ENCODE results near the gene CISH.

DNA sequence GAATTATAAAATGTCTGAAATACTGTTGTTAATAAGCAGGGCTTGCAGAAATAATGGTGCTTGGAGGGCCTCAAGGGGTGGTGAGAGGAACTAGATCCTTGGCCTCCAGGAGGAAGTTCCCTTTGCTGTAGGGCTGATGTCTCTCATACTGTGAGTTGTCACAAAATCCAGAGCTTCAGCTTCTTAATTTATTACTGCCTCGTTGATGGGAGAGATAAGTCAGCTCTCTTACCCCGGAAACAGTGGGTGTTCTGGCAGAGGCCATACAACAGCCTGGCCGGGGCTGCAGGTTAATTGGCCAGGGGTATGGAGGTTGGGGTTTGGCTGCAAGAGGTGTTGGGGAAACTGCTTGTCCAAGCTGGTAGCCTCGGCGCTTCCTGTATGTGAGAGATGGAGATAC lies 20.9 kb upstream of the CISH start:
- TF ChIP-seq EP300 (IDR thresholded peaks at IDR 0.05; ENCODE audit: borderline replicate concordance in 1 of 2, control insufficient read depth in 1 of 2, low read depth in 2 of 2, low read length in 2 of 2) (no peak), PAX5 (IDR thresholded peaks at IDR 0.05; ENCODE audit: borderline replicate concordance, low read depth, low read length) (no peak), KDM1A (IDR thresholded peaks at IDR 0.05; ENCODE audit: borderline replicate concordance) (no peak), POLR2A (IDR thresholded peaks at IDR 0.05; ENCODE audit: low read depth, low read length) (no peak), EGR1 (IDR thresholded peaks at IDR 0.05; ENCODE audit: borderline replicate concordance in 1 of 2, low read depth in 2 of 2, low read length in 2 of 2) (no peak), NBN (IDR thresholded peaks at IDR 0.05) (no peak), JUNB (IDR thresholded peaks at IDR 0.05) (no peak), BHLHE40 (IDR thresholded peaks at IDR 0.05; ENCODE audit: borderline replicate concordance in 1 of 2, low read depth in 2 of 2, low read length in 1 of 2) (no peak), NFYA (IDR thresholded peaks at IDR 0.05; ENCODE audit: borderline replicate concordance, low read depth, low read length) (no peak), PAX8 (IDR thresholded peaks at IDR 0.05) (no peak), BCL11A (IDR thresholded peaks at IDR 0.05; ENCODE audit: low read depth, low read length) (no peak), SMC3 (IDR thresholded peaks at IDR 0.05; ENCODE audit: borderline replicate concordance, low read length) (no peak)
- TF ChIP-seq, protein P1, sequence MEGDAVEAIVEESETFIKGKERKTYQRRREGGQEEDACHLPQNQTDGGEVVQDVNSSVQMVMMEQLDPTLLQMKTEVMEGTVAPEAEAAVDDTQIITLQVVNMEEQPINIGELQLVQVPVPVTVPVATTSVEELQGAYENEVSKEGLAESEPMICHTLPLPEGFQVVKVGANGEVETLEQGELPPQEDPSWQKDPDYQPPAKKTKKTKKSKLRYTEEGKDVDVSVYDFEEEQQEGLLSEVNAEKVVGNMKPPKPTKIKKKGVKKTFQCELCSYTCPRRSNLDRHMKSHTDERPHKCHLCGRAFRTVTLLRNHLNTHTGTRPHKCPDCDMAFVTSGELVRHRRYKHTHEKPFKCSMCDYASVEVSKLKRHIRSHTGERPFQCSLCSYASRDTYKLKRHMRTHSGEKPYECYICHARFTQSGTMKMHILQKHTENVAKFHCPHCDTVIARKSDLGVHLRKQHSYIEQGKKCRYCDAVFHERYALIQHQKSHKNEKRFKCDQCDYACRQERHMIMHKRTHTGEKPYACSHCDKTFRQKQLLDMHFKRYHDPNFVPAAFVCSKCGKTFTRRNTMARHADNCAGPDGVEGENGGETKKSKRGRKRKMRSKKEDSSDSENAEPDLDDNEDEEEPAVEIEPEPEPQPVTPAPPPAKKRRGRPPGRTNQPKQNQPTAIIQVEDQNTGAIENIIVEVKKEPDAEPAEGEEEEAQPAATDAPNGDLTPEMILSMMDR (IDR thresholded peaks at IDR 0.05 in 2 of 3, conservative IDR thresholded peaks at IDR 0.05 in 1 of 3; ENCODE audit: control insufficient read depth in 2 of 3, extremely low read depth in 1 of 3, insufficient read depth in 1 of 3, low read depth in 3 of 3, low read length in 3 of 3) = no peak

Measured in GM12878 (cell line).